ENCODE results near the gene RACGAP1.
A peak's percentile ranks its signal among the peaks of the same experiment; 100 is the strongest.
"Not testable (repeated sequence)": the region's sequence is repeated elsewhere in the genome, so short reads cannot be mapped to it uniquely, and the experiment has no call there.

RACGAP1 gene

DNA sequence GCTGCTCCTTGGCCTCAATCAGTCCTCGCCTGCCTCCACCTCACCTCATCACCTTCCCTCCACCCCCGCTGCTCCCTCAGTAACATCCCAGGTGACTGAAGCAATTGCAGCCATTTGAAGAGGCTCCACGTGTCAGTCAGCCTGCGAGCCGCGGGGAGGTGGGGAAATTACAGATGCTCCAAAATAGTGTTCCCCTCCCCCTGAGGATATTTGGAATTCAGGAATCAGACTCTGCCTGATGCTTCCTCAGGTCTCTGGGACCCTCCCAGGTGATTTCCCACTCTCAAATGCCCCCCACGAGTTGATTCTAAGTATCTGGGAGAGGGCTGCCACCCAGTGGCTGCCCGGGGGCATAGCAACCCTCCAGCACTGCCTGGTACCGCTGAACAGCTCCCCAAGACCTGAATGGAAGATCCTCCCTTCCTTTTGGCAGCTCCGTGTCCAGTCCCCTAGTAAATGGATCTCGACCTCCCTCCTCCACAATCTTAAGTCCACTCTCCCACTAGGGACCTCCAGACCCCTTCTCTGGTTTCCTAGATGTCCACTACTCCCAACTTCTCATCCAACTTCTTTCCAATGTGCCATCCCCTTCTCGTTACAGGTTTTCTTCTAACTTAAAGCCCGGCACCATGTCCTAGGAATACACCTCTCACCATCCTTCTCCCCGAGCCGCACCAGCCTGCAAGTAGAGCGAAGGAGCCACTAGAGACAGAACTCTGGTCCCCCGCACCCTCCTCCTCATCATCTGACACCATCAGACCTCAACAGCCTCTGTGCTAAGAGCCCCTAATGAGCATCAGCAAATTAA is 30.7 kb upstream of the RACGAP1 start:
- peak; percentile 67 for DNase-seq

GRCh38 chr12:50053583-50053982 is 28.3 kb upstream of the RACGAP1 start:
- no peak for DNase-seq

GRCh38 chr12:50052964-50053363 is 27.7 kb upstream of the RACGAP1 start:
- DNase-seq: no peak

- no peak for DNase-seq
Observed at GRCh38 chr12:50052544-50052943, 27.2 kb upstream of the RACGAP1 start.

- DNase-seq: no peak
Observed at GRCh38 chr12:50051101-50051806, 26.0 kb upstream of the RACGAP1 start.

DNA sequence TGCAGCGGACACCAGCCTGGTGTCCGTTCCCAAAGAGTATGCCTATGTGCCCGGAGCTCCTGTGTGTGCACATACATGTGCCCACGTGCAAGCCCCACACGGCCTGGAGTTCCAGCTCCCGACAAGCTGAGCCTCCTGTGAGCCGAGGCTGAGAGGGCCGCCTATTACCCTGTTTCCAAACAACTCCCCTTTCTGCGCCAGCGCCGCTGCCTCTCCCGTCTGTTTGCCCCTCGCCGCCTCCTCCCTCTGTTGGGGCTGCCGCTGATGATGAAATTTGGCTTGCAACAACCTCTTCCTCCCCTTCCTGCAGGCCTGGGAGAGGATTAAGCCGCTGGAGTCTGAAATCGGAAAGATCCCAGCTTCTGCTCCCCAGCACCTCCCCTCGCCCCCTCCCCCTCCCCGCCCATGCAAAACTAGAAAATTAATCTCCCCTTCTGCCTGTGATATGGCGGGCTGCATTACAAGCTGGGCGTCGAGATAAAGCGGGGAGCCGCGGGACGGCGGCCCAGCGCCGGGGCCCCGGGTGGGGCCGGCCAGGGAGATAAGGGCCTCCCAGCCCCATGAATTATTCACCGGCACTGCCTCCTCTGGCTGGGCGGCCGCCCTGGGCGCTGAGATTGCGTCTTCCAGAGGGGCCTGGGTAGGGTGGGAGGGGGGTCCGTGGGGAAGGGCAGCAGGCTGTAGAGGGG is 25.3 kb upstream of the RACGAP1 start:
- no peak for DNase-seq

DNA sequence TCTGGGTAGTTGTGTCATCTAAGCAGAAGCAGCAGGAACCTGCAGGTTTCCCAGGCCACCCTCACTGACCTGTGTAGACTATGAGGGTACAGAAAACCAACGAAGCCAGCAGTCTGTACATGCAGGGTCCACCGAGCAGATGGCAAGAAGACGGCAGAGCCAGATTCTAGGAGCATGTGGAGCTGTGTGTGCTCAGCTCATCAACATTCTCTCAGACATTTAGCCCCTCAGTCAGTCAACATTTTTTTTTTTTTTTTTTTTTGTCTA is 24.8 kb upstream of the RACGAP1 start:
- DNase-seq: no peak

GRCh38 chr12:50049254-50050118 is 24.2 kb upstream of the RACGAP1 start:
- no peak for DNase-seq

DNA sequence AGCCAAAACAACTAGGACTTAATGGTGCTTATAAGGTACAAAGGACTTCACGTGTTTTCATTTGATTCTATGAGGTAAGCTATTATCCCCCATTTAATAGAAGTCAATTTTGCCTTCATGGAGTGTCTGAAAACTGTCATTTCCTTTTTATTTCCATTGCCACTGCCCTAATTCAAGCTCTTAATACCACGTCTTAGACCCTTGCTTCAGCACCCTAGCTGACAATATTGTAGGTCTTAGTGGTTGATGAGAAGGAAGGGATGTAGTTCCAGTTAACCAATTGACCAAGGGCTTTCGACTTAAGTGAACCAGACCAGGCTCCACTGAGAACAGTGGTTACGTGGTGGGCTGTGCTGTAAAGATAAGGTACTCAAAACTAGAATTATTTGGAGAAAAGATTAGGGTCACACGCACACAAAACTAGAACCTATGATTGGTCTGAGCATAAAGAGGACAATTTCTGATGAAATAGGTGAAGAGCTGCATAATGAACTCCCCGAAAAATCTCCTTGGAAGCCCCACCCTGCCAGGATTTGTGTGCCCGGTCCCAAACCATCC is 22.5 kb upstream of the RACGAP1 start:
- no peak for DNase-seq

GRCh38 chr12:50043854-50044253 is 18.6 kb upstream of the RACGAP1 start:
- no peak for DNase-seq

DNA sequence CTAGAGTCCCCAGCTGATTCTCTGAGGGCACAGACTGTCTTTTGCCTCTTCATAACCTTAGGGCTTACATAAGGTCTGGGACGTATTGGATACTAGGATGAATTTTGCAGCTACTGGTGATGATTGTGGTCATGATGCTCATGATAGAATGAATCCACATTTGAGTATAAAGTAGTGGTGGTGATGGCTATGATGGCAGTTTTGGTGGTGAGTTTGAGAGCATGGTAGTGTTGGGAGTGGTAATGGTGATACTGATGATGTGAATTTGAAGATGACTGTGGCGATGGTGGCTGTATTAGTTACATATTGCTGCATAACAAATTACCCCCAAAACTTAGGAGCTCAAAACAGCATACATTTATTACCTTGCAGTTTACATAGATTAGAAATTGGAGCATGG is 18.0 kb upstream of the RACGAP1 start:
- no peak for DNase-seq

GRCh38 chr12:50042693-50043092 is 17.4 kb upstream of the RACGAP1 start:
- no peak for DNase-seq

- DNase-seq: no peak
Observed at GRCh38 chr12:50041962-50042361, 16.7 kb upstream of the RACGAP1 start.

- DNase-seq: no peak
Observed at GRCh38 chr12:50041062-50041860, 16.0 kb upstream of the RACGAP1 start.

DNA sequence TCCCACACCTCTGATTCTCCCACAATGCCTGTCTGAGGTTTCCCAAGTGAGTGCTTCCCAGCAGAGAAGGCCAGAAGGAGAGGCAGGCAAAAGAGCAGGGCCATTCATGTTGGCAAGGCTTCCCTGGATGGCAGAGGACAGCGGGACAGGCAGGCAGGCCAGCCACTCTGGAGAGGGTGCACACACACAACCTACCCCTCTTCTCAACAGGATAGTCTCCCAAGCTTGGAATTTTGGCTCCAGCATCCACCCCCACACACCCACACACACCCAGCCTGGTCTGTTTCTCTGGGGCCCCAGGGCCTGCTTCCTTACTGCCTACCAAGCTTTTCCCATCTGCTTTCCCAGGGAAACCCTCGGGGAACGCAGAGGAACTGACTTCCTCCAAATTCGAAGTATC is 15.4 kb upstream of the RACGAP1 start:
- no peak for DNase-seq

- DNase-seq: peak; percentile 85
Observed at GRCh38 chr12:50039151-50039835, 14.0 kb upstream of the RACGAP1 start.

DNA sequence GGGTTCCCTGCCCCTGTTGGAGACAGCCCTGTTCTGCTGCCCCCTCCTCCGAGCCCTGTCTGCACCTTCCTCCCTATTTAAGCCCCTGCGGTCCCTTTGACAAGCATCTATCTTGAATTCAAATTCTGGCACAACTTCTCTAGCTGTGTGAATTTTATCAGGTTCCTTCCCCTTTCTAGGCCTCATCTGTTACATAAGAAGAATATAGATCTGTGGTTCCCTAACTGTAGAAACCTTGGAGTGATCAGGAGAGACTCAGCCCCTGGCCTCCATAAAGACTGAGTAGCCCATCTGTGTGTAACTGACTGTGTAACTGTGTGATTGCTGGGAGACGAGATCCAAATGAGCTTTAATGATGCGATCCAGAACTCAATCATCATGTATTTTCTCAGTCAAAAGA is 13.0 kb upstream of the RACGAP1 start:
- DNase-seq: no peak

GRCh38 chr12:50032854-50033581 is 7.7 kb upstream of the RACGAP1 start:
- no peak for DNase-seq

DNA sequence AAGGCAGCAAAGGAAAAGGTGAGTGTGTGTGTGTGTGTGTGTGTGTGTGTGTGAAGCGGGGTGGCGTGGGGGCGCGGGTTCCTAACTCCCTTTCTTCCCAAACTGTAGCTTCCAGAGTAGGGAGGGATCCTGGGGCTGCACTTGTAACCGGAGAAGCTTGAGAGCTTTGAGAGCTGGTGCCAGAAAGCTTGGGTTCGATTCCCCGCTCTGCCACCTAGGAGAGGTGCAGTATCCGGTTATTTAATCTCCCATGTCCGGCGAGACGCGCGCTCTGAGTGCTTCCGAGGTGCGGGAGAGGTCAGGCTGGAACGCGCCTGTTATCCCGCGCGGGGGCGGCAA is 7.2 kb upstream of the RACGAP1 start:
- no peak for DNase-seq

- DNase-seq: not testable (repeated sequence)
Observed at GRCh38 chr12:50030449-50030848, 5.2 kb upstream of the RACGAP1 start.

GRCh38 chr12:50026691-50027090 is 1.4 kb upstream of the RACGAP1 start:
- no peak for DNase-seq
